Psoas muscle (tissue), 8 donors: ENCODE data around the gene SNW1. TPM values are rescaled to one million over a fixed set of nuclear protein-coding genes. Genes with fewer than 3 reads are reported as not detected.
A peak's percentile ranks its signal among the peaks of the same experiment; 100 is the strongest.

ENCODE experiments used
- ATAC-seq, 4 donors: fragments of 200-7000 bp; cut with Tn5 transposase; one replicate each; pipeline ENCODE4 v1.9.1; 2020; ENCODE audit warnings: moderate library complexity in 3 of 4, mild to moderate bottlenecking in 2 of 4
- DNase-seq, 2 donors: peaks; one replicate each; pipeline ENCODE4 v3.0.0-alpha.2; 2020
- H3K27ac ChIP-seq: fragments of 200-600 bp; one replicate; pipeline ENCODE4 v1.8.0; 2022
- H3K27me3 ChIP-seq, 3 donors: fragments of 200-600 bp in 1 of 3; one replicate each; pipeline versions ENCODE4 v1.6.1 to v1.8.0; 2013 to 2022; ENCODE audit warnings: low read length in 2 of 3, mild to moderate bottlenecking in 2 of 3, moderate library complexity in 1 of 3; ENCODE audit not compliant: insufficient read depth in 3 of 3
- H3K36me3 ChIP-seq, 2 donors: fragments of 200-600 bp in 1 of 2; one replicate each; pipeline versions ENCODE4 v1.6.1 to v1.8.0; 2013 to 2022; ENCODE audit warnings: low read depth in 1 of 2, mild to moderate bottlenecking in 1 of 2, moderate library complexity in 1 of 2; ENCODE audit not compliant: insufficient read depth in 1 of 2
- H3K4me1 ChIP-seq: fragments of 200-600 bp; one replicate; pipeline ENCODE4 v1.8.0; 2022
- H3K4me3 ChIP-seq: fragments of 200-600 bp; one replicate; pipeline ENCODE4 v1.8.0; 2022; ENCODE audit warnings: mild to moderate bottlenecking
- H3K9me3 ChIP-seq: fragments of 200-600 bp; one replicate; pipeline ENCODE4 v1.8.0; 2022
- CTCF ChIP-seq: fragments of 200-600 bp; IDR thresholded peaks from one replicate; pipeline ENCODE4 v1.8.0; 2022; ENCODE audit warnings: antibody characterized with exemption
- WGBS, 3 donors: extraction: QIAGEN DNeasy Blood & Tissue Kit; methylation state at CpG; one replicate each; pipeline versions ENCODE4 v1.1.6 to v1.1.7; 2013; 5-methylcytosine and 5-hydroxymethylcytosine counted together
- intact Hi-C, 2 donors: fragments of 100-400 bp; cut with DNase I; formaldehyde crosslinking; loops; one replicate each; pipeline versions ENCODE4 v1.11.0 to v1.14.2; 2022
- polyA plus RNA-seq, 3 donors: library from polyadenylated mRNA; stranded (reverse); fragments of 200-250 nt; gene quantifications; one replicate each; pipeline ENCODE4 v1.2.3, GENCODE V29; 2013
- total RNA-seq, 4 donors: library from RNA; stranded (reverse); fragmentation: NEBNext Ultra II Directional in 2 of 4; extraction: Animal tissue kit (Norgen Biotek cat#: 25700) in 2 of 4; gene quantifications; one replicate each; pipeline versions ENCODE4 v1.2.1 to v1.2.4, GENCODE V29; 2021 to 2023
- donor health status: healthy with polysubstance abuse.
- donor health status: DM: no; HTN: no; CAD: no; lungs with moderate emphysema.
- donor health status: Bipolar disorder and iron deficiency.
- donor health status: healthy.
- donor health status: DM: yes; HTN: yes; CAD: no.
- donor health status: DM: no; HTN: no; CAD: no.
- donor health status: DM: no; HTN: no; CAD: no.
- donor health status: DM: yes; HTN: yes; CAD: no.

The SNW1 gene
- total and polyA plus RNA-seq, 7 donors: 49.2 to 95.0 (median 64.5) TPM

DNA sequence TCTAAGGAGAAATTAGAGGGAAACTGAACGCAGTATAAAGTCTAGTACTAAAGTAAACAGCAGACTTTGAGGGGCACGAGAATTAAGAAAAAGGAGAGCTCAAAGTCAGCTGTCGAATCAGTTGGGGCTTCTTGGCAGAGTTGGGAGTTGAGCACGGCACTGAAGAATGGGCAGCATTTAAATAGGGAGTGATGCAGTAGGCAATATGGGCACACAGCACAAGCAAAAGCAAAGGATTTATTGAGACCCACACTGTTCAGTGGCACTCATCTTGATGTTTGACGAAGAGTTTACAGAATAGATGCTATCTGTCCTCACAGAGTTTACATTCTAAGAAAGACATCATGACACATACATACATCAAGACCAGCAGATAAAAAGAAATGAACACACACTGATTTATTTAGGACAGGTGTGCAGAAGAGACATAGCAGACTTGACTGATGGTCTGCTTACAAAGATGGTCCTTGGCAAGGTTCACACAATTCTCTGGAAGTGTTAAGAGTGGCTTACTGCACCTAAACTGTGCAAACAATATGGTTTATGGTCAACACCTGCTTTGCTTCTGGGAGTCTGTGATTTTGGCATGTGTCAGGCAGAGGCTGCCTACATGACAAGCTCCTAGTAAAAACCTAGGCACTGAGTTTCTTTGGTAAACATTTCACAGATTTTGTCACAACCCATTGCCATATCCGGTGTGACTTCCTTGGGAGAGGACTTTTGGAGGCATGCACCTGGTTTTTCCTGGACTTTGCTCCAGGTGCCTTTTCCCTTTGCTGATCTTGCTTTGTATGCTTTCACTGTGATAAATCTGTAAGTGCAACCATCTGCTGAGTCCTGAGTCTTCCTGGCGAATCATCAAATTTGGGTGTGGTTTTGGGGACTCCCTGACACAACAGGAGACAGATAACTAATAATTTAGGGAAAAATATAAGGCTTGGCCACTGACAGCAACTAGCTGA is 79.5 kb downstream of the SNW1 start:
- Histone ChIP-seq H3K9me3 (no peaks in the 10 kb centered on the region), H3K27me3 (no peaks in the 10 kb centered on the region), H3K27ac (peak overlapping the region; percentile 67), H3K4me3 (no peak overlapping the region), H3K36me3 (peaks cover 0 to 50% of the 10 kb centered on the region in 2 donors), H3K4me1 (peaks cover 17% of the 10 kb centered on the region)
- ATAC-seq (peak; percentile 55 to 71 (median 62)), DNase-seq (no peak)
- TF ChIP-seq CTCF: no peak
- WGBS, 3 donors: 62 to 73% (median 63%) methylated on average over 7 of the region's 7 CpGs
- intact Hi-C loops: no loop called here

DNA sequence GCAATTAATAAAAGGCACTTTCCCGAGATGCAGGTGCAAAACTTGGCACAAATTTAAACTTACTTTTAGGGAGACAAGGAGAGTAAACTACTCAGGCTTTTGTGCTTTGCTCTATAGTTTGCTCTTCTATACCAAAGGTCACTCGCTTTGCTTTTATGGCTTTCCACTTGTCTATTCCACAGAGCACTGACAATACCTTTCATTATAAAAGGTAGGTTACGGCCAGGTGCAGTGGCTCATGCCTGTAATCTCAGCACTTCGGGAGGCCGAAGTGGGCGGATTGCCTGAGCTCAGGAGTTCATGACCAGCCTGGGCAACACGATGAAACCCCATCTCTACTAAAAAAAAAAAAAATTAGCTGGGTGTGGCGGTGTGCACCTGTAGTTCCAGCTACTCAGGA is 86.0 kb downstream of the SNW1 start:
- no peak for TF ChIP-seq CTCF
- no peaks in the 10 kb centered on the region for H3K4me1 ChIP-seq
- H3K36me3 ChIP-seq: peaks cover 3 to 76% of the 10 kb centered on the region in 2 donors
- DNase-seq: no peak
- no peak overlapping the region for H3K27ac ChIP-seq
- no peaks in the 10 kb centered on the region for H3K9me3 ChIP-seq
- intact Hi-C loops: no loop called here
- ATAC-seq: no peak
- 82 to 93% (median 91%) methylated on average over 8 of the region's 8 CpGs for WGBS, 3 donors
- no peaks in the 10 kb centered on the region for H3K27me3 ChIP-seq
- no peak overlapping the region for H3K4me3 ChIP-seq

DNA sequence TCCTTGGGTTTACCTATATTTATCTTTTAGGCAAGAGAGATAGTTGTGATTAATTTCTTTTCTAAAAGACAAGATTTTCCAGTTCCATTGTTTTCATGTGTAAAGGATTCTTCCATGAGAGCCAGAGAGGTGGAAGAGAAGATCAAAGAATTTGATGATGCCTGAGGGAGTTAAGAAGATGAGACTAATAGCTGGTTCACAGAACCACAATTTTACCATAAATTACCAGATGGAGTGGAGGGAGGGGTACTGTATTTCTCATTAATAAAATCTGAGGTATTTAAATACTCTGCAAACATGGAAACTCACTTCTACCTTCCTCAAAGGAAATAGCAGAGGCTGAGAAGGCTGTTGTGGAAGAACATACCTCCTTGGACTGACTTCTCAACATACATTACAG is 87.8 kb downstream of the SNW1 start:
- Histone ChIP-seq H3K9me3 (no peaks in the 10 kb centered on the region), H3K36me3 (peaks cover 3 to 59% of the 10 kb centered on the region in 2 donors)
- intact Hi-C loops: no loop called here

More for the DNA sequence above, 87.8 kb downstream of the SNW1 start:
- Histone ChIP-seq H3K4me3 (no peak overlapping the region), H3K27me3 (no peaks in the 10 kb centered on the region), H3K4me1 (no peaks in the 10 kb centered on the region), H3K27ac (no peak overlapping the region)
- TF ChIP-seq CTCF: no peak
- DNase-seq (no peak), ATAC-seq (no peak)

Other genes with a start within 250 kb of the SNW1 start
- 1 to 10 TPM; 5.8 to 9.0 (median 6.6) TPM for gene SPTLC2, start 144.5 kb downstream of the SNW1 start, total RNA-seq
- 1 to 10 TPM; 2.4 to 5.5 (median 4.5) TPM for gene SPTLC2, start 144.5 kb downstream of the SNW1 start, polyA plus RNA-seq
- gene ALKBH1, start 53.1 kb downstream of the SNW1 start, total RNA-seq: 10 to 100 TPM in 2 of 4 donors, 1 to 10 TPM in 2; 7.7 to 14.9 (median 10.4) TPM
- 10 to 100 TPM in 1 of 3 donors, 1 to 10 TPM in 2; 8.7 to 17.6 (median 9.8) TPM for gene ALKBH1, start 53.1 kb downstream of the SNW1 start, polyA plus RNA-seq
- 100 to 1,000 TPM; 129 to 185 (median 143) TPM for gene SLIRP, start 53.1 kb downstream of the SNW1 start, total RNA-seq
- gene SLIRP, start 53.1 kb downstream of the SNW1 start, polyA plus RNA-seq: 100 to 1,000 TPM; 457 to 578 (median 486) TPM
- 1 to 10 TPM; 3.8 to 6.6 (median 5.4) TPM for gene ADCK1, start 39.0 kb upstream of the SNW1 start, total RNA-seq
- gene ADCK1, start 39.0 kb upstream of the SNW1 start, polyA plus RNA-seq: 1 to 10 TPM; 7.2 to 9.1 (median 8.9) TPM